Measurements from ENCODE around the gene SDF2L1.
A peak's percentile ranks its signal among the peaks of the same experiment; 100 is the strongest.

SDF2L1 gene

DNA sequence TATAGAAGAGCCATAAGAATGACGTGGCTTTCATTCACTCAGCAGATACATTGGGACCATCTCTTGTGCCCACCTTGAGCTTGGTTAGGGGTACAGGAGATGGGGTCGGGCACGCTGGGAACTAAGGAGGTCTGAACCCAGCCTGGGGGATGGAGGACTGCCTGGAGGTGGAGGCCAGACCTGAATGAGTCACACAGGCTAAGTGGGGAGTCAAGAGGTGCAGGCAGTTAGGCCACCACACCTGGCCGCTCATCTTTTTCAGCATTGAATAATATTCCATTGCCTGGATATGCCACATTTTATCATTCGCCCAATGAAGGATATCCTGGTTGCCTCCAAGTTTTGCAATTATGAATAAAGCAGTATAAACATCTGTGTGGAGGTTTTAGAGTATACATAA is 19.9 kb downstream of the SDF2L1 start:
- POLR2A ChIA-PET, result no interaction called here
- no peak for DNase-seq (ENCODE audit: extremely low spot score)
- CTCF ChIA-PET, result no interaction called here
- TF ChIP-seq ZNF384 (IDR thresholded peaks at IDR 0.05) (no peak), TARDBP (IDR thresholded peaks at IDR 0.05) (no peak), FOXK2 (IDR thresholded peaks at IDR 0.05) (no peak), HDGF (IDR thresholded peaks at IDR 0.05; ENCODE audit: borderline replicate concordance) (no peak), LEF1 (IDR thresholded peaks at IDR 0.05; ENCODE audit: borderline replicate concordance) (no peak), SP1 (IDR thresholded peaks at IDR 0.05) (no peak), CTBP1 (IDR thresholded peaks at IDR 0.05; ENCODE audit: borderline replicate concordance) (no peak), BHLHE40 (IDR thresholded peaks at IDR 0.05; ENCODE audit: borderline replicate concordance) (no peak), ELF4 (IDR thresholded peaks at IDR 0.05) (no peak), ARNT (IDR thresholded peaks at IDR 0.05) (no peak), SUZ12 (IDR thresholded peaks at IDR 0.05) (no peak)

DNA sequence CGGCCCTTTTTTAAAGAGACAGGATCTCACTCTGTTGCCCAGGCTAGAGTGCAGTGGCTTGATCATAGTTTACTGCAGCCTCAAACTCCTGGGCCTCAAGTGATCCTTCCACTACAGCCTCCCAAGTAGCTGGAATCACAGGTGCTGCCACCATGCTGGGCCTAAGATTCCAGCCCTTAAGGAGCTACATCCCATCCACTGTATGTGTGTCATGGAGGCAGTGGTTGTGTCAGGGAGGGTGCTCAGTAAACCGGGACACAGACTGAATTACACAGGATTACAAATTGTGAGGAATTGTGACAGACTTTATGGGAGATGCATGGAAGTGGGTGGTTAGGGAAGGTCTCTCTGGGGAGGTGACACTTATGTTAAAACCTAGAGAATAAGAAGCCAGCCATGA is 21.6 kb downstream of the SDF2L1 start:
- no peak for DNase-seq (ENCODE audit: extremely low spot score)
- ChIA-PET POLR2A (interaction anchor here (1.1 kb wide), 1 partner anchor 11 kb away, joined by 3 read pairs; no protein-coding TSS in a partner anchor), CTCF (no interaction called here)
- TF ChIP-seq FOXM1 (IDR thresholded peaks at IDR 0.05; ENCODE audit: borderline replicate concordance) (no peak), CTBP1 (IDR thresholded peaks at IDR 0.05; ENCODE audit: borderline replicate concordance) (no peak), L3MBTL2 (conservative IDR thresholded peaks at IDR 0.05) (no peak)

DNA sequence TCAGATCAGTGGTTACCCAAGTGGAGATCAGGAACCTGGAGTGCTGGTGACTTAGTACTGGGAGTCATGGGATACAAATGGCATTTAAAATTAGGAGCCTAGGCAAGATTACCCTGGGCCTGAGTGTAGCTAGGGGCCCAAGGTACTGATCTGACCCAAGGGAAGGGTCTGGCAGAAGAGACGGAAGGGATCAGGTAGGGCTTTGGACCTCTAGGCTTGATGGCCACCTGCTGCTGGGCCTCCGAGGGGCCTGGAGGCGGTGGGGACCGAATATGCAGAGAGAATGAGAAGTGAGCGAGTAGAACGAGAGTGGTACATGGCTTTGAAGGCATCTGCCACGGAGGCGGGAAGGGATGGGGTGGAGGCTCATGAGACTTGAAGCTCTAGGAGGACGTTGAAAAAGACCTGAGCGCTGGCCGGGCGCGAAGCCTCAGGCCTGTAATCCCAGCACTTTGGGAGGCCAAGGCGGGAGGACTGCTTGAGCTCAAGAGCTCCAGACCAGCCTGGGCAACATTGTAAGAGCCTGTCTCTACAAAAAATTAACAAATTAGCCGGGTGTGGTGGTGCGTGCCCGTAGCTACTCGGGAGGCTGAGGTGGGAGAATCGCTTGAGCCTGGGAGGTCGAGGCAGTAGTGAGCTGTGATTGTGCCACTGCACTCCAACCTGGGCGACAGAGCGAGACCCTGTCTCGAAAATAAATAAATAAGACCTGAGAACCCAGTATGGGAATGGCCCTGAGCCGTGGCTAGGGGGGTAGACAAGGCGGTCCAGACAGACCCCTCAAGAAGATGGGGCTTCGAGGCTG is 23.1 kb downstream of the SDF2L1 start:
- ChIA-PET POLR2A (interaction anchor here (1.1 to 2.7 kb wide), 9 partner anchors 9 to 245 kb away, joined by 3 to 19 read pairs (median 5); no protein-coding TSS in a partner anchor), CTCF (interaction anchor here (0.6 to 1.8 kb wide), 3 partner anchors 19 to 1237 kb away, joined by 4 to 7 read pairs (median 5); no protein-coding TSS in a partner anchor)
- DNase-seq (ENCODE audit: extremely low spot score), result no peak
- TF ChIP-seq NFRKB (IDR thresholded peaks at IDR 0.05) (no peak), L3MBTL2 (conservative IDR thresholded peaks at IDR 0.05) (peak; percentile 69; the same call in 1 of the 2 replicates)

DNA sequence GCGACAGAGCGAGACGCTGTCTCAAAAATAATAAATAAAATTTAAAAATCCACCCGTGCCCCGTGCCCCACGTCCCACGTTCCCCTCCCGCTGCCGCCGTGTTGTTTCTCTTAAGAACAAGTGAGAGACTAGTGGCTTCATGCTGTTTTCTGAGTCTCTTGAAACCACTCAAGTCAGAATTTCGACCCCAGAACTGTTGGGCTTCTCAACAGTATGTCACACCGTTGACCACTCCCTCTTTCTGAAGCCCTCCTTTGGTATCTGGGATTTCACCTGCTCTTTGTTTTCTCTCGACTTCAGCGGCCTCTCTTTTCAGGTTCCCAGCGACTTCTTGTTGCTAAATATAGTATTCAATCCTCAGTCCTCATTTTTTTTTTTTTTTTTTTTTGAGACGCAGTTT is 24.7 kb downstream of the SDF2L1 start:
- POLR2A ChIA-PET, result interaction anchor here (1.4 to 2.7 kb wide), 3 partner anchors 14 to 26 kb away, joined by 5 to 19 read pairs (median 6); no protein-coding TSS in a partner anchor
- TF ChIP-seq LEF1 (IDR thresholded peaks at IDR 0.05; ENCODE audit: borderline replicate concordance) (no peak), ELF4 (IDR thresholded peaks at IDR 0.05) (no peak), FOXA1 (IDR thresholded peaks at IDR 0.05) (no peak), FOXK2 (IDR thresholded peaks at IDR 0.05) (no peak), NFRKB (IDR thresholded peaks at IDR 0.05) (no peak), ZNF384 (IDR thresholded peaks at IDR 0.05) (0 out of 2 replicates have a peak, but pooled peaks have one; percentile 30), HDGF (IDR thresholded peaks at IDR 0.05; ENCODE audit: borderline replicate concordance) (no peak)
- TF ChIP-seq, protein P1, sequence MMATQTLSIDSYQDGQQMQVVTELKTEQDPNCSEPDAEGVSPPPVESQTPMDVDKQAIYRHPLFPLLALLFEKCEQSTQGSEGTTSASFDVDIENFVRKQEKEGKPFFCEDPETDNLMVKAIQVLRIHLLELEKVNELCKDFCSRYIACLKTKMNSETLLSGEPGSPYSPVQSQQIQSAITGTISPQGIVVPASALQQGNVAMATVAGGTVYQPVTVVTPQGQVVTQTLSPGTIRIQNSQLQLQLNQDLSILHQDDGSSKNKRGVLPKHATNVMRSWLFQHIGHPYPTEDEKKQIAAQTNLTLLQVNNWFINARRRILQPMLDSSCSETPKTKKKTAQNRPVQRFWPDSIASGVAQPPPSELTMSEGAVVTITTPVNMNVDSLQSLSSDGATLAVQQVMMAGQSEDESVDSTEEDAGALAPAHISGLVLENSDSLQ (IDR thresholded peaks at IDR 0.05), result no peak
- no peak for DNase-seq (ENCODE audit: extremely low spot score)
- CTCF ChIA-PET, result no interaction called here

DNA sequence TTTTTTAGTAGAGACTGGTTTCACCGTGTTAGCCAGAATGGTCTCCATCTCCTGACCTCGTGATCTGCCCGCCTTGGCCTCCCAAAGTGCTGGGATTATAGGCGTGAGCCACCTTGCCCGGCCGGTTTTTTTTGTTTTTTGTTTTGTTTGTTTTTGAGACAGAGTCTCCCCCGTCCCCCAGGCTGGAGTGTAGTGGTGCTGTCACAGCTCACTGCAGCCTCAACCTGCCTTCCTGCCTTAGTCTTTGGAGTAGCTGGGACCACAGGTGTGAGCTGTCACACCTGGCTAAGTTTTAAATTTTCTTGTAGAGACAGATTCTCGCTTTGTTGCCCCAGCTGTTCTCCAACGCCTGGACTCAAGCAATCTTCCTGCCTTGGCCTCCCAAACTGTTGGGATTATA is 26.9 kb downstream of the SDF2L1 start:
- ChIA-PET POLR2A (interaction anchor here (0.7 to 0.9 kb wide), 2 partner anchors 11 to 24 kb away, joined by 3 read pairs; no protein-coding TSS in a partner anchor), CTCF (no interaction called here)
- no peak for DNase-seq (ENCODE audit: extremely low spot score)
- no peak for TF ChIP-seq ZNF384 (IDR thresholded peaks at IDR 0.05)
- TF ChIP-seq SUZ12 (IDR thresholded peaks at IDR 0.05), result no peak
- TF ChIP-seq FOXA1 (IDR thresholded peaks at IDR 0.05), result no peak
- TF ChIP-seq FOXM1 (IDR thresholded peaks at IDR 0.05; ENCODE audit: borderline replicate concordance), result no peak
- TF ChIP-seq SP1 (IDR thresholded peaks at IDR 0.05), result no peak
- no peak for TF ChIP-seq BHLHE40 (IDR thresholded peaks at IDR 0.05; ENCODE audit: borderline replicate concordance)
- TF ChIP-seq, protein P1 (IDR thresholded peaks at IDR 0.05), result no peak
- TF ChIP-seq NFRKB (IDR thresholded peaks at IDR 0.05), result no peak
- no peak for TF ChIP-seq ARNT (IDR thresholded peaks at IDR 0.05)
- TF ChIP-seq FOXK2 (IDR thresholded peaks at IDR 0.05), result no peak
- TF ChIP-seq LEF1 (IDR thresholded peaks at IDR 0.05; ENCODE audit: borderline replicate concordance), result no peak
- TF ChIP-seq TARDBP (IDR thresholded peaks at IDR 0.05), result no peak
- no peak for TF ChIP-seq CTBP1 (IDR thresholded peaks at IDR 0.05; ENCODE audit: borderline replicate concordance)
- no peak for TF ChIP-seq HDGF (IDR thresholded peaks at IDR 0.05; ENCODE audit: borderline replicate concordance)
- no peak for TF ChIP-seq ELF4 (IDR thresholded peaks at IDR 0.05)
- no peak for TF ChIP-seq L3MBTL2 (conservative IDR thresholded peaks at IDR 0.05)

DNA sequence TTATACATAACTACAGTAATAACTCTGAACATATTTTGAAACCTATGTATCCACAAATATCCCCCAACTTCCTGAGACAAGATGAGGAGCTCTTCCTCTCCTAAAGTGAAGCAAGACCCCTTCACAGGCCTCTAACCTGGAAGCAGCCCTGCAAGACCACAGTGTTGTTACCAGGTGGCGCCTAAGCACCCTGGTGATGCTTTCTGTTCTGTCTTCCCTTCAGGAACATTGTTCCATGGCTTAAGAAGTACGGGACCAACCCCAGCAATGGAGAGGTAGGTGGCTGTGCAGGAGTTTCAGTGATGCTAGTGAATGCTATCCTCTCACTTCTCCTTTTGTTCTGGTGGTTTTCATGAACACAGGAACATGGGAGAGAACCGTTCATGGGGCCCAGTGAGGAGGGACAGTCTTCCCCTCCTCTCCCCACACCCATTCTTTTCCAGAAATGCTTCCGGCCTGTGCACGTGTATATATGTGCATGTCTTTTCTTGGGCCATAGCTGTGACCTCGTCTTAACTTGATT is 30.1 kb downstream of the SDF2L1 start:
- TF ChIP-seq ZNF384 (IDR thresholded peaks at IDR 0.05), result no peak
- TF ChIP-seq HDGF (IDR thresholded peaks at IDR 0.05; ENCODE audit: borderline replicate concordance), result no peak
- no peak for TF ChIP-seq ARNT (IDR thresholded peaks at IDR 0.05)
- no peak for TF ChIP-seq FOXM1 (IDR thresholded peaks at IDR 0.05; ENCODE audit: borderline replicate concordance)
- no peak for TF ChIP-seq LEF1 (IDR thresholded peaks at IDR 0.05; ENCODE audit: borderline replicate concordance)
- no peak for TF ChIP-seq SUZ12 (IDR thresholded peaks at IDR 0.05)
- ChIA-PET POLR2A (no interaction called here), CTCF (no interaction called here)
- no peak for DNase-seq (ENCODE audit: extremely low spot score)
